Neural progenitor cell (in vitro differentiated cells): ENCODE results near the gene FBXO15. TPM values are rescaled to one million over a fixed set of nuclear protein-coding genes. Genes with fewer than 3 reads are reported as not detected.

ENCODE experiments used
- DNase-seq: peaks from one replicate; pipeline ENCODE4 v3.0.0-alpha.2; 2016; ENCODE audit warnings: low spot score
- H2AFZ ChIP-seq: fragments of 200-600 bp; sonication (generic); replicated peaks from 2 replicates; pipeline ENCODE4 v1.6.1; 2016; ENCODE audit warnings: antibody characterized with exemption
- H3F3A ChIP-seq: fragments of 200-600 bp; sonication (generic); 2 replicates; pipeline ENCODE4 v1.6.1; 2016; ENCODE audit warnings: antibody characterized with exemption, low read depth
- H3K27ac ChIP-seq: fragments of 200-600 bp; sonication (generic); 2 replicates; pipeline ENCODE4 v1.5.1; 2016; ENCODE audit warnings: mild to moderate bottlenecking
- H3K27me3 ChIP-seq: fragments of 200-600 bp; sonication (generic); 2 replicates; pipeline ENCODE4 v1.6.1; 2016; ENCODE audit warnings: mild to moderate bottlenecking, moderate library complexity
- H3K36me3 ChIP-seq: fragments of 200-600 bp; sonication (generic); 2 replicates; pipeline ENCODE4 v1.5.1; 2016
- H3K4me1 ChIP-seq: fragments of 200-600 bp; sonication (generic); 2 replicates; pipeline ENCODE4 v1.6.1; 2016; ENCODE audit warnings: mixed run types
- H3K4me2 ChIP-seq: fragments of 200-600 bp; sonication (generic); 2 replicates; pipeline ENCODE4 v1.6.1; 2016
- H3K4me3 ChIP-seq: fragments of 200-600 bp; sonication (generic); 2 replicates; pipeline ENCODE4 v1.5.1; 2016
- H3K79me2 ChIP-seq: fragments of 200-600 bp; sonication (generic); 2 replicates; pipeline ENCODE4 v1.6.1; 2016; ENCODE audit warnings: low read depth
- H3K9ac ChIP-seq: fragments of 200-600 bp; sonication (generic); 2 replicates; pipeline ENCODE4 v1.6.1; 2016
- H3K9me3 ChIP-seq: fragments of 200-600 bp; sonication (generic); 2 replicates; pipeline ENCODE4 v1.5.1; 2016; ENCODE audit warnings: low read depth
- H4K20me1 ChIP-seq: fragments of 200-600 bp; sonication (generic); 2 replicates; pipeline ENCODE4 v1.6.1; 2016; ENCODE audit warnings: low read depth
- H3K27ac Mint-ChIP-seq: 3 replicates; pipeline ENCODE4 v1.8.0; 2021; ENCODE audit warnings: mixed read lengths
- H3K27me3 Mint-ChIP-seq: 2 replicates; pipeline ENCODE4 v1.8.0; 2022; ENCODE audit warnings: low read depth, mild to moderate bottlenecking, inconsistent platforms, moderate library complexity, mixed read lengths; ENCODE audit not compliant: insufficient read depth
- H3K36me3 Mint-ChIP-seq: 3 replicates; pipeline ENCODE4 v1.8.0; 2021; ENCODE audit warnings: mixed read lengths
- H3K4me1 Mint-ChIP-seq: 3 replicates; pipeline ENCODE4 v1.8.0; 2021; ENCODE audit warnings: mixed read lengths
- H3K4me3 Mint-ChIP-seq: 3 replicates; pipeline ENCODE4 v1.8.0; 2021; ENCODE audit warnings: mild to moderate bottlenecking, moderate library complexity, mixed read lengths
- H3K9me3 Mint-ChIP-seq: 3 replicates; pipeline ENCODE4 v1.8.0; 2020; ENCODE audit warnings: mixed read lengths
- EZH2 ChIP-seq: fragments of 200-600 bp; sonication (generic); IDR thresholded peaks from 2 replicates; pipeline ENCODE4 v1.6.1; 2017; ENCODE audit warnings: antibody characterized with exemption, mild to moderate bottlenecking, moderate library complexity
- EZH2phosphoT487 ChIP-seq: fragments of 200-600 bp; sonication (generic); IDR thresholded peaks from 2 replicates; pipeline ENCODE4 v1.6.1; 2017; ENCODE audit warnings: antibody characterized with exemption
- total RNA-seq: library from RNA; depleted of rRNA; stranded (reverse); fragments of >200 nt; gene quantifications from 2 replicates; pipeline ENCODE4 v1.2.3, GENCODE V29; 2015; ENCODE audit warnings: low replicate concordance
- TF ChIP-seq, protein P1 (sequence below): fragments of 200-600 bp; sonication (generic); IDR thresholded peaks from 2 replicates; pipeline ENCODE4 v1.5.1; 2017; ENCODE audit warnings: antibody characterized with exemption, mild to moderate bottlenecking

Gene FBXO15
- total RNA-seq, 1 donor from 2014 or later = 2.2 TPM

DNA sequence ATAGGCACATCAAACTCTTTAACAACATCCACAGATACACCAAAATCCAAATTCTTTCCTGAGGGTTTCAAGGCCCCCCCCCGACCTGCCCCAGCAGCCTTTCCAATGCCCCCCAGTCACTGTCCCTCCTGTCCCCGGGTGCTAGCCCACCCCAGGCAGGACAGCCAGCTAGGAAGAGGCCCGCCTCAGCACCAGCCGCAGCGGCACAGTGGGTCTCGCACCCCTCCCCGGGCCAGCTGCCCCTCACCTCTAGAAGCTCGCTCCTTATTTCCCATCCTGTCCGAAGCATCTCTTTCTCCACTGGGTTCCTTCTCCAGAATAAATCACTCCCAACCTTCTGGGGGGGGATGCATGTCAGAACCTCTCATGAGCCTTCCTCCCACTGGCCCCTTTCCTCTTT, 69.4 kb downstream of the FBXO15 start:
- Histone ChIP-seq H3K9ac (no peak overlapping the region), H3K4me1 (peaks cover 4% of the 10 kb centered on the region), H3K4me2 (no peak overlapping the region), H3K36me3 (no peaks in the 10 kb centered on the region), H3K27ac (no peak overlapping the region), H4K20me1 (no peaks in the 10 kb centered on the region), H3F3A (no peaks in the 10 kb centered on the region), H3K27me3 (no peaks in the 10 kb centered on the region), H3K79me2 (no peaks in the 10 kb centered on the region), H3K4me3 (no peak overlapping the region), H2AFZ (no peak overlapping the region), H3K9me3 (no peaks in the 10 kb centered on the region)
- Mint-ChIP-seq H3K4me1 (peaks cover 11% of the 10 kb centered on the region), H3K27me3 (no peaks in the 10 kb centered on the region), H3K4me3 (no peak overlapping the region), H3K27ac (no peak overlapping the region), H3K9me3 (no peaks in the 10 kb centered on the region), H3K36me3 (no peaks in the 10 kb centered on the region)
- DNase-seq = no peak
- TF ChIP-seq EZH2phosphoT487 (no peak), EZH2 (no peak)
- TF ChIP-seq, protein P1, sequence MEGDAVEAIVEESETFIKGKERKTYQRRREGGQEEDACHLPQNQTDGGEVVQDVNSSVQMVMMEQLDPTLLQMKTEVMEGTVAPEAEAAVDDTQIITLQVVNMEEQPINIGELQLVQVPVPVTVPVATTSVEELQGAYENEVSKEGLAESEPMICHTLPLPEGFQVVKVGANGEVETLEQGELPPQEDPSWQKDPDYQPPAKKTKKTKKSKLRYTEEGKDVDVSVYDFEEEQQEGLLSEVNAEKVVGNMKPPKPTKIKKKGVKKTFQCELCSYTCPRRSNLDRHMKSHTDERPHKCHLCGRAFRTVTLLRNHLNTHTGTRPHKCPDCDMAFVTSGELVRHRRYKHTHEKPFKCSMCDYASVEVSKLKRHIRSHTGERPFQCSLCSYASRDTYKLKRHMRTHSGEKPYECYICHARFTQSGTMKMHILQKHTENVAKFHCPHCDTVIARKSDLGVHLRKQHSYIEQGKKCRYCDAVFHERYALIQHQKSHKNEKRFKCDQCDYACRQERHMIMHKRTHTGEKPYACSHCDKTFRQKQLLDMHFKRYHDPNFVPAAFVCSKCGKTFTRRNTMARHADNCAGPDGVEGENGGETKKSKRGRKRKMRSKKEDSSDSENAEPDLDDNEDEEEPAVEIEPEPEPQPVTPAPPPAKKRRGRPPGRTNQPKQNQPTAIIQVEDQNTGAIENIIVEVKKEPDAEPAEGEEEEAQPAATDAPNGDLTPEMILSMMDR = no peak

DNA sequence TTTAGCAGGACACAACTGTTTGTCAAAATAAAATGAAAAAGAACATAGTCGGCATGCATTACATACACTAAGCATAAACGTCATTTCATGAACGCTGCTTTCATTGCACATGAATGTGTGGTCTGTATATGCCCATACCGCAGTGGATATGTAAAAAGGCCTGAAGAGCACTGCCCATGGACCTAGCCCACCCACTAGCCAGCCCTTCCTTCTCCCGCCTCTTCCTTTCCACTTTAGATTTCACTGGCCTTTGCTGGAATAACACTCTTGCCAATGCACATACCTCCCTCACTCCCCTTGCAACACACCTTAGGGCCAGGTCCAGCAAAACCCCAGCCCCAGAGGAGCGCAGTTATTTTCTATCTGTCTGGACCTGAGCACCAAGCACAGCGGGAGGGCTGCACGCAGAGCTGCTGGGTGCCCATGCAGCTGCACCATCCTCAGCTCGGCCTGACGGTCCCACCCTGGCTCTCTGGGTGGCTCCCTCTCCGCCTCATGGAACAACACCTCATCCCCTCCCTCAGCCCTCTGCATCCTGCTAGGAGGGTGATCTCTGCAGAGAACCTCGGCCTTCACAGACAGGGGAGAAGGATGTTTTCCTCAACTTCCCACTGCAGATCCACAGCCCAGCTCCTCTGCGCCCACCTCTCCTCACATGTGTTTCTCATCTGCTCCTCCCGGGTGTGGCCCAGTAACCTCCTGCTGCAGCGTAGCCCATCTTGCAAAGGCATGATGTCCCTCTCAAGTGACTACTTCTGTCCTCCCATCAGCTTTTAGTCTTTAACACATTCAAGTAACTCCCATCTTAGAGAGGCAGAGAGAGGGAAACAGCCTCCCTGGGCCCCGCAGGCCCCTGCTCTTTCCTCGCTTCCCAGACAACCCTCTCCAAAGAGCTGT, 72.7 kb downstream of the FBXO15 start:
- Mint-ChIP-seq H3K4me3 (no peak overlapping the region), H3K36me3 (no peaks in the 10 kb centered on the region), H3K27ac (no peak overlapping the region), H3K9me3 (no peaks in the 10 kb centered on the region), H3K4me1 (no peaks in the 10 kb centered on the region), H3K27me3 (no peaks in the 10 kb centered on the region)
- no peak for DNase-seq
- Histone ChIP-seq H3K27ac (no peak overlapping the region), H3K4me3 (no peak overlapping the region), H3K36me3 (no peaks in the 10 kb centered on the region), H2AFZ (no peak overlapping the region), H3K9ac (no peak overlapping the region), H3K79me2 (no peaks in the 10 kb centered on the region), H3F3A (no peaks in the 10 kb centered on the region), H4K20me1 (no peaks in the 10 kb centered on the region), H3K9me3 (no peaks in the 10 kb centered on the region), H3K27me3 (no peaks in the 10 kb centered on the region), H3K4me2 (no peak overlapping the region), H3K4me1 (no peaks in the 10 kb centered on the region)
- TF ChIP-seq, protein P1 = no peak
- TF ChIP-seq EZH2 (no peak), EZH2phosphoT487 (no peak)

DNA sequence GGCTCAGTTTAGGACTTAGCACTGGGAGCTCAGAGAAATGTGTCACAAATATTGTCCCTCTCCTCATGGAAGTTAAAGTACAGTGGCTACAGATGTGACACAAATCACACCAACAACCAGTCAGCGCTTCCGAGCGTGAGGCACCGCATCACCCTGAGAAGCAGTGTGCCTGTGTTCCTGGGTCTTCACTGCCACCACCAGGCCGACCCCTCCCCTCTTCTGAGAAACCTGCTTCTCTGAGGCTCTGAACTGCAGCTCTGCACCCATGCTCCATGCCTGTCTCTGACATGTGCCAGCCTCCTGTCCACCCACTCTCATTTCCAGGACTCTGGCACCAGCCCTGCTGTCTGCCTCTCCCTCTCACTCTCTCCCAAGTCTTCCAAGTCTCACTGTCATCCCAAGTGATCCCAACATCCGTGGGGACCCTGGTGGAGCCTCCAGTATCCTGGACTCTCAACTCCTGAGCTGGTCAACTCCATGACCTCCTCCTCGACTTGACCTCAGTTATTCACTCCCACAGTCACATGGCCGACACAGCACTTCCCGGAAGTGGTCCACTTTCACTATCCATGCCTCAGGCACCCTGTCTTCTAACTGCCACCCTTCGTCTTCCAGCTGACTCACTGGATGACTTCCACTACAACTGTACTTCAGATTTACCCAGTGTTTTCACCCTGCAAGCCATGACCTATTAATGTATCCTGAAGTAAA, 73.5 kb downstream of the FBXO15 start:
- no peak overlapping the region for H3K27ac Mint-ChIP-seq
- Histone ChIP-seq H2AFZ (no peak overlapping the region), H3K27me3 (no peaks in the 10 kb centered on the region), H3K27ac (no peak overlapping the region), H3K4me1 (peaks cover 6% of the 10 kb centered on the region), H3K79me2 (no peaks in the 10 kb centered on the region), H4K20me1 (no peaks in the 10 kb centered on the region), H3K36me3 (no peaks in the 10 kb centered on the region), H3K9ac (no peak overlapping the region), H3K4me3 (no peak overlapping the region), H3F3A (no peaks in the 10 kb centered on the region), H3K9me3 (no peaks in the 10 kb centered on the region), H3K4me2 (no peak overlapping the region)
- DNase-seq = no peak
- no peak overlapping the region for H3K4me3 Mint-ChIP-seq
- H3K27me3 Mint-ChIP-seq = no peaks in the 10 kb centered on the region
- no peaks in the 10 kb centered on the region for H3K4me1 Mint-ChIP-seq
- no peaks in the 10 kb centered on the region for H3K9me3 Mint-ChIP-seq
- no peak for TF ChIP-seq EZH2
- TF ChIP-seq, protein P1 = no peak
- TF ChIP-seq EZH2phosphoT487 = no peak
- H3K36me3 Mint-ChIP-seq = no peaks in the 10 kb centered on the region
